ENCODE data around the gene ZNF81.

DNA sequence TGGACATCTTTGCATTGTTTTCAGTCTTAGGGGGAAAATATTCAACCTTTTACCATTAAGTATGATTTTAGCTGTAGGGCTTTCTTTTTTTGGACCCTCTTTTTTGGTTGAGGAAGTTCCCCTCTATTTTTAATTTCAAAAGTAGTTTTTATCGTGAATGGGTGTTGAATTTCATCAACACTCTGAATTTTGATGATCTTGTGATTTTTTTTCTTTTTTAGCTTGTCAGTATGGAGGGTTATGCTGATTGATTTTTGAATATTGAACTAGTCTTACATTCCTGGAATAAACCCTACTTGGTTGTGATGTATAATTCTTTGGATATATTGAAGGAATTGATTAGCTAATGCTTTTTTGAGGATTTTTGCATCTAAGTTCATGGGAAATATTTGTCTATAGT, 1.7 kb downstream of the ZNF81 start:
- TF ChIP-seq POLR2AphosphoS5 (IDR thresholded peaks at IDR 0.05; ENCODE audit: low read depth, low read length), result no peak
- no peak for TF ChIP-seq TAF1 (IDR thresholded peaks at IDR 0.05; ENCODE audit: borderline replicate concordance, insufficient read depth, low read length)
- no peak for TF ChIP-seq SIN3A (IDR thresholded peaks at IDR 0.05; ENCODE audit: borderline replicate concordance, insufficient read depth, low read length)

Data from PFSK-1 (cell line).